IMR-90 (cell line): ENCODE data around the gene SGCE. TPM values are rescaled to one million over a fixed set of nuclear protein-coding genes. Genes with fewer than 3 reads are reported as not detected.
A peak's percentile ranks its signal among the peaks of the same experiment; 100 is the strongest.

Source experiments
- ATAC-seq: fragments of 200-7000 bp; cut with Tn5 transposase; 2 replicates; pipeline ENCODE4 v1.9.1; 2020; ENCODE audit warnings: low read depth, mild to moderate bottlenecking, moderate library complexity
- BruUV-seq: library from RNA; stranded (reverse); fragments of 400-500 nt; replicated peaks from 2 replicates; lab custom pipeline; 2021; lab: Mats Ljungman, UMichigan
- CTCF ChIA-PET: fragments of 300-600 bp; formaldehyde crosslinking; extraction: SDS; loops from one replicate; lab custom pipeline; 2021; ENCODE audit warnings: antibody characterized with exemption; lab: Yijun Ruan, JAX
- POLR2A ChIA-PET: fragments of 300-600 bp; sonication (Branson Sonifier 250); formaldehyde crosslinking; loops from one replicate; lab custom pipeline; 2022; ENCODE audit warnings: antibody characterized with exemption; ENCODE audit not compliant: unreplicated experiment; lab: Charles Lee
- DNase-seq: peaks from one replicate; pipeline ENCODE4 v3.0.0; 2013
- H2AFZ ChIP-seq: replicated peaks from 2 replicates; pipeline ENCODE3; 2013; ENCODE audit warnings: low read length, mild to moderate bottlenecking; ENCODE audit not compliant: poor library complexity
- H2AK5ac ChIP-seq: 2 replicates; pipeline ENCODE4 v1.6.1; 2013; ENCODE audit warnings: low read depth, low read length, inconsistent platforms
- H2AK9ac ChIP-seq: replicated peaks from 2 replicates; pipeline ENCODE3; 2013; ENCODE audit warnings: mild to moderate bottlenecking, low read depth, low read length, moderate library complexity; ENCODE audit not compliant: poor library complexity
- H2BK120ac ChIP-seq: 2 replicates; pipeline ENCODE4 v1.6.1; 2013; ENCODE audit warnings: low read depth, low read length, inconsistent platforms
- H2BK15ac ChIP-seq: 3 replicates; pipeline ENCODE4 v1.6.1; 2013; ENCODE audit warnings: low read depth, low read length, inconsistent platforms
- H2BK20ac ChIP-seq: 2 replicates; pipeline ENCODE4 v1.6.1; 2013; ENCODE audit warnings: low read depth, mild to moderate bottlenecking, inconsistent platforms, low read length, moderate library complexity
- H2BK5ac ChIP-seq: 2 replicates; pipeline ENCODE4 v1.6.1; 2013; ENCODE audit warnings: mild to moderate bottlenecking, low read depth, low read length, inconsistent platforms; ENCODE audit not compliant: poor library complexity, severe bottlenecking
- H3K14ac ChIP-seq: replicated peaks from 2 replicates; pipeline ENCODE4 v1.6.1; 2013; ENCODE audit warnings: low read depth, low read length, inconsistent platforms
- H3K18ac ChIP-seq: 2 replicates; pipeline ENCODE4 v1.6.1; 2013; ENCODE audit warnings: low read depth, low read length, control low read depth
- H3K23ac ChIP-seq: 2 replicates; pipeline ENCODE4 v1.6.1; 2013; ENCODE audit warnings: low read depth, low read length, inconsistent platforms
- H3K27ac ChIP-seq: 2 replicates; pipeline ENCODE4 v1.5.1; 2013; ENCODE audit warnings: mild to moderate bottlenecking, control low read depth, low read length; ENCODE audit not compliant: insufficient read depth
- H3K27me3 ChIP-seq: 2 replicates; pipeline ENCODE4 v1.6.1; 2013; ENCODE audit warnings: low read length; ENCODE audit not compliant: control insufficient read depth, insufficient read depth
- H3K36me3 ChIP-seq: 2 replicates; pipeline ENCODE4 v1.6.1; 2013; ENCODE audit warnings: low read length, mixed read lengths; ENCODE audit not compliant: control insufficient read depth, insufficient read depth
- H3K4ac ChIP-seq: 2 replicates; pipeline ENCODE4 v1.6.1; 2013; ENCODE audit warnings: low read depth, low read length, inconsistent platforms
- H3K4me1 ChIP-seq: 2 replicates; pipeline ENCODE4 v1.6.1; 2013; ENCODE audit warnings: low read length, mixed read lengths; ENCODE audit not compliant: control insufficient read depth, insufficient read depth
- H3K4me2 ChIP-seq: 2 replicates; pipeline ENCODE4 v1.6.1; 2013; ENCODE audit warnings: low read depth, mild to moderate bottlenecking, control low read depth, low read length, moderate library complexity
- H3K4me3 ChIP-seq: 2 replicates; pipeline ENCODE4 v1.5.1; 2013; ENCODE audit warnings: low read depth, mild to moderate bottlenecking, control low read depth, low read length, moderate library complexity; ENCODE audit not compliant: insufficient read depth
- H3K56ac ChIP-seq: 2 replicates; pipeline ENCODE4 v1.6.1; 2013; ENCODE audit warnings: low read length, inconsistent platforms; ENCODE audit not compliant: insufficient read depth; ENCODE audit errors: extremely low read depth
- H3K79me1 ChIP-seq, 2 experiments: 2 replicates each; pipeline ENCODE4 v1.6.1; 2013; ENCODE audit warnings: low read length in 2 of 2, inconsistent platforms in 1 of 2, low read depth in 1 of 2
- H3K9ac ChIP-seq: 2 replicates; pipeline ENCODE4 v1.6.1; 2013; ENCODE audit warnings: low read depth, low read length, control low read depth
- H3K9me1 ChIP-seq: 2 replicates; pipeline ENCODE4 v1.6.1; 2013; ENCODE audit warnings: low read length, inconsistent platforms; ENCODE audit not compliant: insufficient read depth
- H3K9me3 ChIP-seq: 2 replicates; pipeline ENCODE4 v1.6.1; 2013; ENCODE audit warnings: low read length; ENCODE audit not compliant: control insufficient read depth, insufficient read depth
- H4K20me1 ChIP-seq: 2 replicates; pipeline ENCODE4 v1.6.1; 2013; ENCODE audit warnings: low read length, inconsistent platforms; ENCODE audit not compliant: insufficient read depth
- H4K5ac ChIP-seq: 2 replicates; pipeline ENCODE4 v1.6.1; 2013; ENCODE audit warnings: mild to moderate bottlenecking, low read depth, low read length, control low read depth
- H4K8ac ChIP-seq, 2 experiments: 2 replicates each; pipeline ENCODE4 v1.6.1; 2013; ENCODE audit warnings: low read depth in 2 of 2, low read length in 2 of 2, control low read depth in 1 of 2, inconsistent platforms in 1 of 2
- H4K91ac ChIP-seq: 2 replicates; pipeline ENCODE4 v1.6.1; 2013; ENCODE audit warnings: low read depth, low read length, inconsistent platforms; ENCODE audit not compliant: insufficient read depth
- BHLHE40 ChIP-seq: fragments of 150-350 bp; IDR thresholded peaks from 2 replicates; pipeline ENCODE4 v1.6.1; 2016; ENCODE audit warnings: mild to moderate bottlenecking, low read depth, low read length
- CEBPB ChIP-seq: IDR thresholded peaks from 2 replicates; pipeline ENCODE4 v1.6.1; 2012; ENCODE audit warnings: low read depth, low read length, improper control_type of control experiment
- CHD1 ChIP-seq: IDR thresholded peaks from 2 replicates; pipeline ENCODE4 v1.6.1; 2012; ENCODE audit warnings: low read depth, low read length, improper control_type of control experiment
- ELK1 ChIP-seq: fragments of 150-350 bp; IDR thresholded peaks from 2 replicates; pipeline ENCODE4 v1.6.1; 2016; ENCODE audit warnings: low read depth, mild to moderate bottlenecking, low read length, moderate library complexity, borderline replicate concordance
- FOS ChIP-seq: fragments of 150-350 bp; IDR thresholded peaks from 2 replicates; pipeline ENCODE4 v1.6.1; 2016; ENCODE audit warnings: low read depth, low read length
- MAFK ChIP-seq: IDR thresholded peaks from 2 replicates; pipeline ENCODE4 v1.6.1; 2012; ENCODE audit warnings: low read depth, low read length, improper control_type of control experiment
- MAZ ChIP-seq: IDR thresholded peaks from 2 replicates; pipeline ENCODE4 v1.6.1; 2012; ENCODE audit warnings: low read depth, mild to moderate bottlenecking, low read length, improper control_type of control experiment, moderate library complexity, borderline replicate concordance
- MXI1 ChIP-seq: IDR thresholded peaks from 2 replicates; pipeline ENCODE4 v1.6.1; 2012; ENCODE audit warnings: low read depth, mild to moderate bottlenecking, low read length, moderate library complexity, borderline replicate concordance
- POLR2A ChIP-seq: IDR thresholded peaks from 2 replicates; pipeline ENCODE4 v1.6.1; 2012; ENCODE audit warnings: mild to moderate bottlenecking, low read depth, low read length
- RAD21 ChIP-seq: IDR thresholded peaks from 2 replicates; pipeline ENCODE4 v1.6.1; 2012; ENCODE audit warnings: low read length, improper control_type of control experiment
- RCOR1 ChIP-seq: IDR thresholded peaks from 2 replicates; pipeline ENCODE4 v1.6.1; 2012; ENCODE audit warnings: mild to moderate bottlenecking, low read length, improper control_type of control experiment; ENCODE audit not compliant: insufficient replicate concordance
- RFX5 ChIP-seq: IDR thresholded peaks from 2 replicates; pipeline ENCODE4 v1.8.0; 2012; ENCODE audit warnings: low read depth, mild to moderate bottlenecking, low read length, moderate library complexity
- SMC3 ChIP-seq: fragments of 150-350 bp; IDR thresholded peaks from 2 replicates; pipeline ENCODE4 v1.6.1; 2016; ENCODE audit warnings: low read depth, mild to moderate bottlenecking, antibody characterized with exemption, low read length, moderate library complexity
- USF2 ChIP-seq: fragments of 150-350 bp; IDR thresholded peaks from 2 replicates; pipeline ENCODE4 v1.6.1; 2017; ENCODE audit warnings: mild to moderate bottlenecking, antibody characterized with exemption, low read length, low read depth
- WGBS, 2 experiments: methylation state at CpG; one replicate each; pipeline versions ENCODE4 v1.1.5 to v1.1.7; 2013; ENCODE audit warnings: missing lambda C conversion rate in 2 of 2; ENCODE audit not compliant: insufficient read length in 1 of 2; ENCODE audit errors: extremely low coverage in 2 of 2; 5-methylcytosine and 5-hydroxymethylcytosine counted together
- dilution Hi-C: fragments of 300-500 bp; cut with HindIII; formaldehyde crosslinking; loops from one replicate; pipeline ENCODE4 v1.14.3; 2018; ENCODE audit warnings: low sequenced_read_pairs; ENCODE audit not compliant: unreplicated experiment
- in situ Hi-C: fragments of 300-500 bp; cut with MboI; formaldehyde crosslinking; loops from 3 replicates; pipeline ENCODE4 v1.14.3; 2019; ENCODE audit warnings: low sequenced_read_pairs, inconsistent platforms, mixed read lengths
- intact Hi-C: fragments of 100-400 bp; cut with micrococcal nuclease; formaldehyde crosslinking; loops from 2 replicates; pipeline ENCODE4 v1.10.0; 2022
- polyA plus RNA-seq, 3 experiments: library from polyadenylated mRNA; depleted of rRNA; stranded (reverse); fragments of >200 nt; gene quantifications; 2 replicates each; pipeline ENCODE4 v1.2.3, GENCODE V29; 2012; ENCODE audit warnings: low replicate concordance in 1 of 3
- total RNA-seq: library from RNA; depleted of rRNA; stranded (reverse); fragments of >200 nt; gene quantifications from 2 replicates; pipeline ENCODE4 v1.2.3, GENCODE V29; 2012
- TF ChIP-seq, protein P1 (sequence below): conservative IDR thresholded peaks from 2 replicates; pipeline ENCODE4 v1.5.1; 2012; ENCODE audit warnings: mild to moderate bottlenecking, low read depth, low read length, improper control_type of control experiment

Gene SGCE
- total and polyA plus RNA-seq, 2 of the 4 experiments (the other 2 are of a cell fraction), result 39.4 to 40.5 TPM

- dilution Hi-C loops, result no loop called here
Observed at GRCh38 chr7:94621120-94621519, 34.8 kb downstream of the SGCE start.

More at GRCh38 chr7:94621120-94621519, 34.8 kb downstream of the SGCE start:
- no peak overlapping the region for H4K5ac ChIP-seq
- no peak for DNase-seq
- no peak for ATAC-seq
- H3K14ac ChIP-seq, result peak overlapping the region; percentile 43; the same call in 1 of the 2 replicates
- peaks cover 0 to 5% of the 10 kb centered on the region in 2 experiments; a peak in 1 of 4 replicates for H3K79me1 ChIP-seq
- H3K27ac ChIP-seq, result no peak overlapping the region
- in situ Hi-C loops (no loop called here), intact Hi-C loops (no loop called here)
- CTCF ChIA-PET, result interaction anchor here (0.6 to 0.7 kb wide), 2 partner anchors 172 to 225 kb away, joined by 3 read pairs; no protein-coding TSS in a partner anchor
- H2AFZ ChIP-seq, result no peak overlapping the region
- H2BK5ac ChIP-seq, result no peak overlapping the region
- H2BK20ac ChIP-seq, result peak overlapping the region; percentile 6; the same call in 1 of the 2 replicates
- H2BK120ac ChIP-seq, result 0 out of 2 replicates have a peak overlapping the region, but pooled peaks have one; percentile 3
- H3K4me2 ChIP-seq, result no peak overlapping the region
- WGBS, 2 experiments, result no CpG with 5 or more reads among the region's 2 CpGs
- H3K56ac ChIP-seq, result no peak overlapping the region
- H3K9me3 ChIP-seq, result no peaks in the 10 kb centered on the region
- no TSS peak for BruUV-seq
- H4K91ac ChIP-seq, result no peak overlapping the region
- no peak overlapping the region for H3K4me3 ChIP-seq
- H3K4me1 ChIP-seq, result peaks cover 3% of the 10 kb centered on the region; the same call in 1 of the 2 replicates
- H2AK9ac ChIP-seq, result no peak overlapping the region
- H3K18ac ChIP-seq, result no peak overlapping the region; the same call in 1 of the 2 replicates
- no peak overlapping the region for H3K4ac ChIP-seq
- H3K27me3 ChIP-seq, result no peaks in the 10 kb centered on the region
- no peak overlapping the region for H2BK15ac ChIP-seq
- no peak overlapping the region for H2AK5ac ChIP-seq
- 0 out of 4 replicates have a peak overlapping the region, but pooled peaks of 1 of the 2 experiments have one; percentile 12 for H4K8ac ChIP-seq
- H3K9ac ChIP-seq, result no peak overlapping the region
- no peaks in the 10 kb centered on the region for H4K20me1 ChIP-seq
- H3K23ac ChIP-seq, result no peak overlapping the region
- TF ChIP-seq POLR2A (no peak), MXI1 (no peak), RCOR1 (no peak), RFX5 (no peak), MAZ (no peak), FOS (no peak), SMC3 (no peak), ELK1 (no peak), RAD21 (no peak), USF2 (no peak), BHLHE40 (no peak), CHD1 (no peak), CEBPB (no peak), MAFK (no peak)
- TF ChIP-seq, protein P1, sequence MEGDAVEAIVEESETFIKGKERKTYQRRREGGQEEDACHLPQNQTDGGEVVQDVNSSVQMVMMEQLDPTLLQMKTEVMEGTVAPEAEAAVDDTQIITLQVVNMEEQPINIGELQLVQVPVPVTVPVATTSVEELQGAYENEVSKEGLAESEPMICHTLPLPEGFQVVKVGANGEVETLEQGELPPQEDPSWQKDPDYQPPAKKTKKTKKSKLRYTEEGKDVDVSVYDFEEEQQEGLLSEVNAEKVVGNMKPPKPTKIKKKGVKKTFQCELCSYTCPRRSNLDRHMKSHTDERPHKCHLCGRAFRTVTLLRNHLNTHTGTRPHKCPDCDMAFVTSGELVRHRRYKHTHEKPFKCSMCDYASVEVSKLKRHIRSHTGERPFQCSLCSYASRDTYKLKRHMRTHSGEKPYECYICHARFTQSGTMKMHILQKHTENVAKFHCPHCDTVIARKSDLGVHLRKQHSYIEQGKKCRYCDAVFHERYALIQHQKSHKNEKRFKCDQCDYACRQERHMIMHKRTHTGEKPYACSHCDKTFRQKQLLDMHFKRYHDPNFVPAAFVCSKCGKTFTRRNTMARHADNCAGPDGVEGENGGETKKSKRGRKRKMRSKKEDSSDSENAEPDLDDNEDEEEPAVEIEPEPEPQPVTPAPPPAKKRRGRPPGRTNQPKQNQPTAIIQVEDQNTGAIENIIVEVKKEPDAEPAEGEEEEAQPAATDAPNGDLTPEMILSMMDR, result no peak
- POLR2A ChIA-PET, result no interaction called here
- H3K36me3 ChIP-seq, result peaks cover 4% of the 10 kb centered on the region; the same call in 1 of the 2 replicates
- peaks cover 10% of the 10 kb centered on the region; the same call in 1 of the 2 replicates for H3K9me1 ChIP-seq
